H1 (cell line): Measurements from ENCODE around the gene ADK. TPM values are rescaled to one million over a fixed set of nuclear protein-coding genes. Genes with fewer than 3 reads are reported as not detected.

Source experiments
- CEBPB ChIP-seq: IDR thresholded peaks from 2 replicates; pipeline ENCODE4 v1.6.1; 2012; ENCODE audit warnings: low read depth, low read length
- SUZ12 ChIP-seq: fragments of 200-600 bp; sonication (generic); IDR thresholded peaks from 2 replicates; pipeline ENCODE4 v1.6.1; 2012; ENCODE audit warnings: mild to moderate bottlenecking, inconsistent platforms, low read length, moderate library complexity, mixed read lengths
- polyA plus RNA-seq, 7 experiments: library from polyadenylated mRNA; depleted of rRNA in 3 of 7; stranded (reverse) in 5 of 7; unstranded in 2 of 7; fragments of >200 nt in 5 of 7; fragments of 200-250 nt in 2 of 7; gene quantifications; 1 replicate in 5 of 7; 2 replicates in 1 of 7; 4 replicates in 1 of 7; pipeline versions ENCODE4 v1.2.1 to v1.2.3, GENCODE V29; 2011 to 2013; ENCODE audit warnings: missing spikeins in 2 of 7, mixed read lengths in 2 of 7
- total RNA-seq: library from RNA; stranded (reverse); fragmentation: NEBNext Ultra II Directional; extraction: Animal tissue kit (Norgen Biotek cat#: 25700); gene quantifications from 2 replicates; pipeline ENCODE4 v1.2.1, GENCODE V29; 2021

ADK gene
- total and polyA plus RNA-seq, 2 of the 8 experiments (the other 6 are each of a cell fraction or from before 2014, with no cell fraction given) = 12.3 to 42.4 TPM

DNA sequence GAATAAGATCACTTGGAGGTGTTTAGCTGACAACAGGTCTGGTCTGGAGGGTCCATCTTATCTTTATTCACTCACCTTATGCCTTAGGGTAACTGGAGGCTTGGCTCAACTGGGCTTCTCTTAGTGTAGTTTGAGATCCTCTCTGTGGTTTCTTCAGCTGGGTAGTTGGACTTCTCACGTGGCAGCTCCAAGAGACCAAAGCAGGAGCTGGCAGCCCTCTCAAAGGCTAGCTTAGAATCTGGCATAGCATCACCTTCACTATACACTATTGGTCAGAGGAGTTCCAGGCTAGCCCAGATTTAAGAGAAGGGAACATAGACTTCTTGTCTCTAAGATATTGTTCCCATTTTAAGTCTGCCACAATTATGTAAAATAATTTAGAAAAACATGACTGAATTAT is 16.4 kb downstream of the ADK start (continued):
- no peak for TF ChIP-seq SUZ12
- TF ChIP-seq CEBPB = no peak
